ENCODE data around the gene S100A1.

The S100A1 gene

GRCh38 chr1:153626904-153627714, 1.1 kb upstream of the S100A1 start, which contains the start of gene S100A13:
Gene S100A13, minus strand, starts transcription at chr1:153627505. Its CDS starts 1,033 bp downstream, at chr1:153626472.
- in situ Hi-C loops (cut with HindIII; ENCODE audit: low pct_unique_long_range_greater_than_20kb, low sequenced_read_pairs): no loop called here
- no peak for TF ChIP-seq JUND (IDR thresholded peaks at IDR 0.05; ENCODE audit: low read depth)
- peak; percentile 70 to 96 for DNase-seq (ENCODE audit: low read depth in 1 of 2, low spot score in 1 of 2)

GRCh38 chr1:153628638-153629342, 556 bp downstream of the S100A1 start:
- TF ChIP-seq JUND (IDR thresholded peaks at IDR 0.05; ENCODE audit: low read depth): no peak
- no peak for DNase-seq (ENCODE audit: low read depth in 1 of 2, low spot score in 1 of 2)
- in situ Hi-C loops (cut with HindIII; ENCODE audit: low pct_unique_long_range_greater_than_20kb, low sequenced_read_pairs): no loop called here

GRCh38 chr1:153629343-153629665, 1.1 kb downstream of the S100A1 start:
- in situ Hi-C loops (cut with HindIII; ENCODE audit: low pct_unique_long_range_greater_than_20kb, low sequenced_read_pairs): no loop called here
- no peak for DNase-seq (ENCODE audit: low read depth in 1 of 2, low spot score in 1 of 2)
- no peak for TF ChIP-seq JUND (IDR thresholded peaks at IDR 0.05; ENCODE audit: low read depth)

GRCh38 chr1:153629971-153630370, 1.7 kb downstream of the S100A1 start:
- no peak for TF ChIP-seq JUND (IDR thresholded peaks at IDR 0.05; ENCODE audit: low read depth)
- in situ Hi-C loops (cut with HindIII; ENCODE audit: low pct_unique_long_range_greater_than_20kb, low sequenced_read_pairs): no loop called here
- no peak for DNase-seq (ENCODE audit: low read depth in 1 of 2, low spot score in 1 of 2)

GRCh38 chr1:153630384-153630783, 2.1 kb downstream of the S100A1 start:
- in situ Hi-C loops (cut with HindIII; ENCODE audit: low pct_unique_long_range_greater_than_20kb, low sequenced_read_pairs): no loop called here
- no peak for TF ChIP-seq JUND (IDR thresholded peaks at IDR 0.05; ENCODE audit: low read depth)
- DNase-seq (ENCODE audit: low read depth in 1 of 2, low spot score in 1 of 2): no peak

GRCh38 chr1:153631047-153632022, 3.1 kb downstream of the S100A1 start:
- in situ Hi-C loops (cut with HindIII; ENCODE audit: low pct_unique_long_range_greater_than_20kb, low sequenced_read_pairs): no loop called here
- peak; percentile 67 to 92 for DNase-seq (ENCODE audit: low read depth in 1 of 2, low spot score in 1 of 2)
- no peak for TF ChIP-seq JUND (IDR thresholded peaks at IDR 0.05; ENCODE audit: low read depth)

GRCh38 chr1:153633161-153633753, 5.0 kb downstream of the S100A1 start:
- DNase-seq (ENCODE audit: low read depth in 1 of 2, low spot score in 1 of 2): no peak
- in situ Hi-C loops (cut with HindIII; ENCODE audit: low pct_unique_long_range_greater_than_20kb, low sequenced_read_pairs): no loop called here
- no peak for TF ChIP-seq JUND (IDR thresholded peaks at IDR 0.05; ENCODE audit: low read depth)

- TF ChIP-seq JUND (IDR thresholded peaks at IDR 0.05; ENCODE audit: low read depth): no peak
- in situ Hi-C loops (cut with HindIII; ENCODE audit: low pct_unique_long_range_greater_than_20kb, low sequenced_read_pairs): no loop called here
- peak; percentile 95 to 100 for DNase-seq (ENCODE audit: low read depth in 1 of 2, low spot score in 1 of 2)
Measured at GRCh38 chr1:153633754-153634665, 5.8 kb downstream of the S100A1 start, which contains the start of gene CHTOP. Gene CHTOP, plus strand, starts transcription at chr1:153634066. Its CDS starts 2,523 bp downstream, at chr1:153636589.

GRCh38 chr1:153635872-153636271, 7.6 kb downstream of the S100A1 start:
- no peak for TF ChIP-seq JUND (IDR thresholded peaks at IDR 0.05; ENCODE audit: low read depth)
- no peak for DNase-seq (ENCODE audit: low read depth in 1 of 2, low spot score in 1 of 2)
- in situ Hi-C loops (cut with HindIII; ENCODE audit: low pct_unique_long_range_greater_than_20kb, low sequenced_read_pairs): no loop called here

GRCh38 chr1:153636312-153636711, 8.1 kb downstream of the S100A1 start:
- in situ Hi-C loops (cut with HindIII; ENCODE audit: low pct_unique_long_range_greater_than_20kb, low sequenced_read_pairs): no loop called here
- no peak for TF ChIP-seq JUND (IDR thresholded peaks at IDR 0.05; ENCODE audit: low read depth)
- DNase-seq (ENCODE audit: low read depth in 1 of 2, low spot score in 1 of 2): no peak

- DNase-seq (ENCODE audit: low read depth in 1 of 2, low spot score in 1 of 2): no peak
- in situ Hi-C loops (cut with HindIII; ENCODE audit: low pct_unique_long_range_greater_than_20kb, low sequenced_read_pairs): no loop called here
- no peak for TF ChIP-seq JUND (IDR thresholded peaks at IDR 0.05; ENCODE audit: low read depth)
Measured at GRCh38 chr1:153638261-153638660, 10.0 kb downstream of the S100A1 start.
